Activated CD8-positive, alpha-beta T cell treated with anti-CD3 and anti-CD28 coated beads for 36 hours (primary cell): ENCODE measurements around the gene KLHL22. TPM values are rescaled to one million over a fixed set of nuclear protein-coding genes. Genes with fewer than 3 reads are reported as not detected.

Experiments used
- ATAC-seq: fragments of 200-7000 bp; cut with Tn5 transposase; one replicate; pipeline ENCODE4 v1.10.0; 2021; ENCODE audit warnings: mild to moderate bottlenecking, moderate library complexity
- CTCF ChIA-PET: fragments of 350-600 bp; sonication (Branson Sonifier 250); formaldehyde crosslinking; loops from one replicate; lab custom pipeline; 2021; ENCODE audit warnings: antibody characterized with exemption; lab: Charles Lee
- POLR2A ChIA-PET: fragments of 350-600 bp; sonication (Branson Sonifier 250); formaldehyde crosslinking; loops from one replicate; lab custom pipeline; 2021; ENCODE audit warnings: antibody characterized with exemption; lab: Charles Lee
- DNase-seq: peaks from one replicate; pipeline ENCODE4 v3.0.0-alpha.2; 2020
- H3K27ac Mint-ChIP-seq: one replicate; pipeline ENCODE4 v1.8.0; 2021; ENCODE audit warnings: mild to moderate bottlenecking, mixed read lengths
- H3K27me3 Mint-ChIP-seq: one replicate; pipeline ENCODE4 v1.8.0; 2021; ENCODE audit warnings: mixed read lengths
- H3K36me3 Mint-ChIP-seq: one replicate; pipeline ENCODE4 v1.8.0; 2021; ENCODE audit warnings: low read depth, mixed read lengths
- H3K4me1 Mint-ChIP-seq: one replicate; pipeline ENCODE4 v1.8.0; 2021; ENCODE audit warnings: low read depth, mixed read lengths
- H3K4me3 Mint-ChIP-seq: one replicate; pipeline ENCODE4 v1.8.0; 2021; ENCODE audit warnings: mild to moderate bottlenecking, moderate library complexity, mixed read lengths
- H3K9me3 Mint-ChIP-seq: one replicate; pipeline ENCODE4 v1.8.0; 2021; ENCODE audit warnings: mixed read lengths
- intact Hi-C: fragments of 100-400 bp; cut with micrococcal nuclease; formaldehyde crosslinking; loops from one replicate; pipeline ENCODE4 v1.10.0; 2022
- total RNA-seq, 2 experiments: library from RNA; stranded (reverse); gene quantifications; one replicate each; pipeline ENCODE4 v1.2.3, GENCODE V29; 2021
- TF ChIP-seq, protein P1 (sequence below): fragments of 200-600 bp; IDR thresholded peaks from one replicate; pipeline ENCODE4 v1.8.0; 2022; ENCODE audit warnings: antibody characterized with exemption, mild to moderate bottlenecking

The KLHL22 gene
- total RNA-seq, 2 experiments from 2014 or later, result 16.3 to 17.9 TPM

DNA sequence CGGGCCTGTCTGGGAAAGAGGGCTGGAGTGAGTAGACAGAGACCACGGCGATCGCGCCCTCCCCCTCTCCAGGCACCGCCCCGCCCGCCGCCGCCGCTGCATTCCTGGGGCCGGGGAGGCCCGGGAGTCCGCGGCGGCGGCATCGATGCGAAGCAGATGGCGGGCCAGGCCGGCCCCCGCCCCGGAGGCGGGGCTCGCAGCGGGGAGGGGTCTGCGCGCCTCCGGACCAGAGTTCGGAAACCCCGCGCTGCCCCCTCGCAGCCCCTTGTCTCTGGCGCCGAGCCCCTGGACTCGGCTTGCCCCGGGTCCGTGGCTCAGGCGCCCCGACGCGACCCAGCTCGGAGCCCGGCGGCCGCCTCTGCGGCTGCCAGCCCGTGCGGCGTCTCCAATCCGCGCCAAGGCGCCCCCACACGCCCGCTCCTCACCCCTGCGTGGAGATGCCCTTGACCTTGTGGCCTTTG, 59.3 kb downstream of the KLHL22 start:
- Mint-ChIP-seq H3K4me1 (peaks cover 11% of the 10 kb centered on the region), H3K36me3 (peaks cover 3% of the 10 kb centered on the region), H3K27me3 (peaks cover 51% of the 10 kb centered on the region), H3K27ac (no peak overlapping the region), H3K4me3 (peak overlapping the region; percentile 22), H3K9me3 (no peaks in the 10 kb centered on the region)
- ChIA-PET POLR2A (interaction anchor here (1.1 to 2.1 kb wide), 3 partner anchors 9 to 72 kb away, joined by 3 to 5 read pairs (median 4); no protein-coding TSS in a partner anchor), CTCF (interaction anchor here (1.1 kb wide), 1 partner anchor 18 kb away, joined by 7 read pairs; no protein-coding TSS in a partner anchor)
- DNase-seq, result no peak
- no peak for ATAC-seq
- intact Hi-C loops, result loop anchor here (10.0 kb wide), 1 partner anchor 58 kb away; the partner anchor contains the start of gene KLHL22
- TF ChIP-seq, protein P1, sequence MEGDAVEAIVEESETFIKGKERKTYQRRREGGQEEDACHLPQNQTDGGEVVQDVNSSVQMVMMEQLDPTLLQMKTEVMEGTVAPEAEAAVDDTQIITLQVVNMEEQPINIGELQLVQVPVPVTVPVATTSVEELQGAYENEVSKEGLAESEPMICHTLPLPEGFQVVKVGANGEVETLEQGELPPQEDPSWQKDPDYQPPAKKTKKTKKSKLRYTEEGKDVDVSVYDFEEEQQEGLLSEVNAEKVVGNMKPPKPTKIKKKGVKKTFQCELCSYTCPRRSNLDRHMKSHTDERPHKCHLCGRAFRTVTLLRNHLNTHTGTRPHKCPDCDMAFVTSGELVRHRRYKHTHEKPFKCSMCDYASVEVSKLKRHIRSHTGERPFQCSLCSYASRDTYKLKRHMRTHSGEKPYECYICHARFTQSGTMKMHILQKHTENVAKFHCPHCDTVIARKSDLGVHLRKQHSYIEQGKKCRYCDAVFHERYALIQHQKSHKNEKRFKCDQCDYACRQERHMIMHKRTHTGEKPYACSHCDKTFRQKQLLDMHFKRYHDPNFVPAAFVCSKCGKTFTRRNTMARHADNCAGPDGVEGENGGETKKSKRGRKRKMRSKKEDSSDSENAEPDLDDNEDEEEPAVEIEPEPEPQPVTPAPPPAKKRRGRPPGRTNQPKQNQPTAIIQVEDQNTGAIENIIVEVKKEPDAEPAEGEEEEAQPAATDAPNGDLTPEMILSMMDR, result no peak

DNA sequence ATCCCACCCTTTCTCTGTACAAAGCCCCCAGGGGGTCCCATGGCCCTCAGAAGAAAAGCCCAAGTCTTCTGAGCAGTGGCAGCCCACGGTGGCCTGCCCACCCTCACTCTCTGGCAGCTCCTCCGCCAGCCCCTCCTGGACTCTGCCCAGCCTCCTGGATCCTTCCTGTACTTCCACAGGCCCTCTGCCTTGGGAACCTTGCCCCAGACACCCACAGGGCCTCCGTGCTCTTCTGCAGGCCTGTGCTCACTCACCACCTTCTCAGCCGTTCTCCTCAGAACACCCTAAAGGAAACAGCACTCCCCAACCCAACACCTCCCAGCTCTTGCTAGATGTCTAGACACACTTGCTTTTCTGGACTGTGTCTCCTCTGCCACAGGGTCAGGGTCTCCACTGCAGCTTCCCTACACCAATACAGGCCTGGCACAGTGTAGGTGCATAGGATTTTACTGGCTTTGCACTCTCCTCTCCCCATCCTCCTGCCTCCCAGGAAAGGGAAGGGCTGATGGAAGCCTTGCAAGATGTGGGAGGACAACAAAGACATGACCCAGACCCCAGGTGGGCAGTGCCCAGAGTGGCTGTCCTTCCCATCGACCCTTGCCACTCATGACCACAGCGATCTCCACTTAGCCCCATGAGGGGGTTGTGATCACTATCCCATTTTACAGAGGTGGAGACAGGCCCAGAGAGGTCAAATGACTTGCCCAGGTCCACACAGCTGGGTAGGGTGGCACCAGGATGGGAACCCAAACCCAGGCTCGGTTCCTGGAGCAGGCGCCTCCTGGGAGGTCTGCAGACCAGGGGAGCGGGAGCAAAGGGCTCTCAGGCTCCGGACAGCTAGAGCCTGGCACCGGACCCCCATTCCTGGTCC, 59.9 kb downstream of the KLHL22 start:
- DNase-seq, result no peak
- ChIA-PET CTCF (interaction anchor here (0.9 to 1.4 kb wide), 4 partner anchors 17 to 129 kb away, joined by 3 to 7 read pairs (median 4); no protein-coding TSS in a partner anchor), POLR2A (interaction anchor here (1.2 to 2.1 kb wide), 4 partner anchors 8 to 72 kb away, joined by 3 to 5 read pairs (median 4); no protein-coding TSS in a partner anchor)
- H3K27ac Mint-ChIP-seq, result no peak overlapping the region
- peaks cover 2% of the 10 kb centered on the region for H3K36me3 Mint-ChIP-seq
- H3K27me3 Mint-ChIP-seq, result peaks cover 54% of the 10 kb centered on the region
- H3K9me3 Mint-ChIP-seq, result no peaks in the 10 kb centered on the region
- peaks cover 11% of the 10 kb centered on the region for H3K4me1 Mint-ChIP-seq
- intact Hi-C loops, result loop anchor here (10.0 kb wide), 1 partner anchor 59 kb away; the partner anchor contains the start of gene KLHL22
- ATAC-seq, result no peak
- H3K4me3 Mint-ChIP-seq, result no peak overlapping the region
- TF ChIP-seq, protein P1, result no peak

DNA sequence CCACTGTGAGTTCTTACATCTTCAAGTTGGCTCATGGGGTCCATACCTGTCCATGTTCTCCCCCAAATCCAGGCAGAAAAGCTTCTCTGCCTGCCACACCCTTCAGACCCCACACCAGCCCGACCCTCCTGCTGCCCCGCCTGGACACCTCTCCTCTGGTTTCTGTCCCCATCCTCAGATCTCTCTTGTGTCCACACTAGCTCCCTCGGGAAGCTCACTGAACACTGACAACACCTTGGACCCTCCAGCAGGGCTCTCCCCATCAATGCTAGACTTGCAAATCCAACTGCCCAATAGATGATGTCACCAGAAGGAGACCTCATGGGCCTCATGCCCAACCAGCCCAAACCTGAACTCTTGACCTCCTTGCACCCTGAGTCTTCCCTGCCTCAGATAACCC, 60.8 kb downstream of the KLHL22 start:
- H3K27me3 Mint-ChIP-seq, result peaks cover 63% of the 10 kb centered on the region
- H3K36me3 Mint-ChIP-seq, result no peaks in the 10 kb centered on the region
- DNase-seq (no peak), ATAC-seq (no peak)
- intact Hi-C loops, result loop anchor here (10.0 kb wide), 1 partner anchor 60 kb away; the partner anchor contains the start of gene KLHL22
- CTCF ChIA-PET, result interaction anchor here (0.9 to 1.4 kb wide), 3 partner anchors 16 to 130 kb away, joined by 3 to 4 read pairs (median 3); no protein-coding TSS in a partner anchor
- H3K4me3 Mint-ChIP-seq, result no peak overlapping the region
- H3K27ac Mint-ChIP-seq, result no peak overlapping the region
- TF ChIP-seq, protein P1, result no peak
- no peaks in the 10 kb centered on the region for H3K9me3 Mint-ChIP-seq
- H3K4me1 Mint-ChIP-seq, result peaks cover 19% of the 10 kb centered on the region
- POLR2A ChIA-PET, result interaction anchor here (1.1 to 1.7 kb wide), 4 partner anchors 11 to 56 kb away, joined by 3 read pairs; no protein-coding TSS in a partner anchor

DNA sequence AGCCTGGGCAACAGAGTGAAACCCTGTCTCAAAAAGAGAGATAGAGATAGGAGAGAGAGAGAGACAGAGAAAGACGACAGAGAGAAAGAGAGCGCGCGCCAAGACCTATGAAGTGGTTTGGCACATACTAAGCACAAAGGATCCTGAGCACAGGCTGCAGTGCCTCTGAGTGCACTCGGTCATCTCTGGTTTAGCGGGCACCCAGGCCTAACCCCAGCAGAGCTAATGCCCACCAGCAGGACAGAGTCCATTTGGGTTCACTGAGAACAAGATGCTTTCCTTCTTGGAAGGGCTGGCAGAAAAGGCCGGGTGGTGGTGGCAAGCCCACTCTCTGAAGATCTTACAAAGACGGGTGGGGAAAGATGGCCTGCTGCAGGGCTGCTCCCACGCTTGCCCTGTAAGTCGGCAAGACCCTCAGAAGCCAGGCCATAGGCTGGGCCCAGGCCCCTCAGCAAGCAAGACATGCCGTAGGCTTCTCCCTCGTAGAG, 61.3 kb downstream of the KLHL22 start:
- H3K36me3 Mint-ChIP-seq, result no peaks in the 10 kb centered on the region
- ChIA-PET CTCF (interaction anchor here (0.9 to 1.6 kb wide), 3 partner anchors 13 to 130 kb away, joined by 3 to 4 read pairs (median 3); no protein-coding TSS in a partner anchor), POLR2A (interaction anchor here (1.1 to 1.7 kb wide), 4 partner anchors 17 to 56 kb away, joined by 3 read pairs; no protein-coding TSS in a partner anchor)
- no peak overlapping the region for H3K27ac Mint-ChIP-seq
- no peak for DNase-seq
- no peaks in the 10 kb centered on the region for H3K9me3 Mint-ChIP-seq
- ATAC-seq, result no peak
- TF ChIP-seq, protein P1, result no peak
- no peak overlapping the region for H3K4me3 Mint-ChIP-seq
- H3K4me1 Mint-ChIP-seq, result peaks cover 19% of the 10 kb centered on the region
- peaks cover 63% of the 10 kb centered on the region for H3K27me3 Mint-ChIP-seq
- intact Hi-C loops, result loop anchor here (10.0 kb wide), 1 partner anchor 60 kb away; the partner anchor contains the start of gene KLHL22
